Activated effector memory CD4-positive, alpha-beta T cell treated with anti-CD3 and anti-CD28 coated beads, Interleukin-2, amount 50 U/mL, for 16 hours (primary cell): ENCODE results near the gene SLC39A11.
"Not testable (repeated sequence)": the region's sequence is repeated elsewhere in the genome, so short reads cannot be mapped to it uniquely, and the experiment has no call there.

Experiments used
- DNase-seq: peaks from one replicate; pipeline ENCODE4 v3.0.0-alpha.2; 2020

Gene SLC39A11

GRCh38 chr17:72822358-72823023 is 270.0 kb downstream of the SLC39A11 start:
- DNase-seq = no peak

- DNase-seq = no peak
Observed at GRCh38 chr17:72816406-72816805, 276.1 kb downstream of the SLC39A11 start.

GRCh38 chr17:72813481-72813880 is 279.0 kb downstream of the SLC39A11 start:
- no peak for DNase-seq

DNA sequence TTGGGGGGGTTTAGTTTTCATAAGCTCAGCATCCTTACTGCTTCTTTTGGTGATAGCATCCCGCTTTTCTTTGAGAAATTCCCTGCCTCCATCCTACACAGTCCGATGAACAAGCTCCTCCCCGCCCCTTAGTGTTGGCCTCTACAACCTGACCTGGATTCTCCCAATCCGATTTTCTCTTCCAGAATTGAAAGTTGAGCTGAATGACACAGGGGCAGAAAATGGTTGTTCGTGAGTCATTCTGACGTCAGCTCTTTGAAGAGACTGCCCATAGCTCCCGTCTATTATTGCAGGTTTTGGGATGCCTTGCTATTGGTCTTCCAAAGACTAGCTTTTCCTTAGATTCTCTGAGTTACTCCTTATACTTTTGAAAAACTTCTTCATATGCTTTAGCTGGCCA is 279.7 kb downstream of the SLC39A11 start:
- no peak for DNase-seq

- no peak for DNase-seq
Observed at GRCh38 chr17:72811976-72812687, 280.4 kb downstream of the SLC39A11 start.

DNA sequence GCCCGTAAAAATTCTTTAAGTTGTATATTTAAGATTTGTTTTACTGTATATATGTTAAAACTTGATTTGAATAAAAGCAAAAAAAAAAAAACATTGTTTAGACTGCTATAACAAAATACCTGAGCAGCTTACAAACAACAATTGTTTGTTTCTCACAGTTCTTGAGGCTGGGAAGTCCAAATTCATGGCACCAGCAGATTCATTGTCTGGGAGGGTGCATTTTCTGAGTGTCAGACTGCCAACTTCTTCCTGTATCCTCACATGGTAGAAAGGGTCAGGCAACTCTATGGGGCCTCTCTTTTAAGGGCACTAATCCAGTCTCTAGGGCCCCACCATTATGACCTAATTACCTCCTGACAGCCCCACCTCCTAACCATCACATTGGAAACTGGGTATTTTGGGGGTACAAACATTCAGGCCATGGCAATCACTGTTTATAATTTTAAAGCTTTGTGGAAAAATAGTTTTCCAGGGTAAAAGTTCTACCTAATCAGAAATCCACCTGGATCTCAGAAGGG is 281.4 kb downstream of the SLC39A11 start:
- no peak for DNase-seq

DNA sequence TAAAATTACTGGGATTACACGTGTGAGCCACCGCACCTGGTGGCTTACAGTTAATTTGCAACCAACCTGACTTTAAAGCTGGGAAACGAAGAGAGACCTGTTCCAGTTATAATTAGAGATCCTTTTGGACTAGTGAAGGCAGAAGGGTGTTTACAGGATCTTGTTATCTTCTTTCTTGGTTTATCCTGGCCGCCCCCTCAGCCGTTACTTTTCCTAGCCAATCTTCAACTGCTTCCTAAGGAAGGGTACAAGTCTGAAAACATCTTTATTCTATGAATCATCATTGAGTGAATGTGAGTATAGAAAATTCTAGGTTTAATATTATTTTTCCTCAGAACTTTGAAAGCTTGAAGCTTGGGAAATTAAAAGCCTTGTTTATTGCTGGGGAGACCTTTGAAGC is 286.5 kb downstream of the SLC39A11 start:
- no peak for DNase-seq

GRCh38 chr17:72804949-72805707 is 287.4 kb downstream of the SLC39A11 start:
- no peak for DNase-seq

GRCh38 chr17:72802726-72803125 is 289.8 kb downstream of the SLC39A11 start:
- no peak for DNase-seq

DNA sequence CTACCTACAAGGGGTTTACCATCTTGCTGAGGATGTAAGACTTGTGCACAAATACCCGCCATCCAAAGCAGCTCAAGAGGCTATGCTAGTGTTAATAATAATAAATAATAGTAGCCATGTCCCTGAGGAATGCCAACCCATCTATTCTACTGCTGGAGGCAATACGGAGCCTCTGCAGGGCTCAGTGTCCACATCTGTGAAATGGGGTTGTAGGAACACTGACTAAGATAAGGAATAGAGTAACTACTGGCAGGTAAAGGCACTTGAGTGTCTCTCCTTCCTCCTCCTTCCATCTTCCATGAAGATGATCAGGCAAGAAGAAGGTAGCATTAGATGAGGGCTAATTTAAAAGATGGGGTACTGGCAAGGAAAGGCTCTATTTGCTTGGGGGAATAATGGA is 295.3 kb downstream of the SLC39A11 start:
- no peak for DNase-seq

- no peak for DNase-seq
Observed at GRCh38 chr17:72795941-72796340, 296.5 kb downstream of the SLC39A11 start.

DNA sequence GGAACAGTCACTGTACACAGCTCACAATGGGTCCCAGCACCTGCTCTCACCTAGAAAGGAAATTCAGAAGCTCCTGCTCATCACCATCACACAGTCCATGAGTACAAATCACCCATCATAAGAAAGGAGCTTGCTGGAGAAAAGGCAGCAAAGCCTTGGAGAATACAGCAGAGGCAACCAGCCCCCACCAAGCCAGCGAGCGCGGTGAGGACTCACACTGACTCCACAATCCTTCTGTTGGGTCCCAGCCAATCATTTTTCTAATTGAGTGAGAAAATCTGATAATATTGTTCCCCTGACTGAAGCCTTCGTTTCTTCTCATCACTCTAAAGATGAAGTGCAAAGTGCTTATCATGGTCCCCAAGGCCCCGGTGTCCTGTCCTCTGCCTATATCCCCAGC is 298.3 kb downstream of the SLC39A11 start:
- DNase-seq = no peak

- DNase-seq = no peak
Observed at GRCh38 chr17:72792771-72793170, 299.7 kb downstream of the SLC39A11 start.

- DNase-seq = no peak
Observed at GRCh38 chr17:72790190-72790589, 302.3 kb downstream of the SLC39A11 start.

DNA sequence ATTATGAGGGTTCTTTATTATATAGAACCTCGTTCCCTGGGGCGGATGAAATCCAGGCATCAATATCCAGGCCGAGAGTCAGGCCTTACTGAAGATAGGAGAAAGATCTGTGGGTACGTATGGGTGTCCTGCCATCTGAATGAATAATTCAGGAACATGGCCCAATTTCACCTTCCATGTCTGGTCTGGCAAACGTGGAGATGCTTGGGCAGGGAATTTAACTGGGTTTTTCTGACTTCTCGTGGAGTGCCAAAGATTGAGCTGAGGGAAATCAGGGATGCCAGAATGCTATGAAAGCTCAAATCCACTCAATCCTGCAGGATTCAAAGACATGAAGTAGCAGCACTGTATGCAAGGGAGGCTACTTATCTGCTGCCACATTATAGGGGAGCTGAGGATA is 302.8 kb downstream of the SLC39A11 start:
- DNase-seq = no peak

DNA sequence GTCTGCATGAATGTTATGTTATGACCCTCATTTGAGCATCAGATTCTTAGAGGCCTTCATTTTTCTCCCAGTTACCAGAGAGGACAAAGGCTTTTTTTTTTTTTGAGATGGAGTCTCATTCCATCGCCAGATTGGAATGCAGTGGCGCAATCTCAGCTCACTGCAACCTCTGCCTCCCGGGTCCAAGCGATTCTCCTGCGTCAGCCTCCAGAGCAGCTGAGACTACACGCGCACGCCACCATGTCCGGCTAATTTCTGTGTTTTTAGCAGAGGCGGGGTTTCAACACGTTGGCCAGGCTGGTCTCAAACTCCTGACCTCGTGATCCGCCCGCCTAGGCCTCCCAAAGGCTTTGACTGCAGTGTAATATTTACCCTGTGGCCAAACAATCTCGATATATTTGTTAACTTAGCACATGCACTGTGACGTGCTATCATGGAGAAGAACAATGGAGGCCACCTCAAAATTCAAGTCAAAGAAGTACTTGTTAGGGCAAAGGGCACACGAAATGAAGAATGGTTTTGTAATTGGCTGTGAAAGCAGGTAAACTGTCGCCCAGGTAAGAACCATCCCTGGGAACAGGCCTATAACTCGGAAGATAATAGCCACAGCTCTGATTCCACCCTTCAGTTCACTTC is 303.4 kb downstream of the SLC39A11 start:
- no peak for DNase-seq

GRCh38 chr17:72786209-72786608 is 306.3 kb downstream of the SLC39A11 start:
- no peak for DNase-seq

GRCh38 chr17:72782985-72783701 is 309.3 kb downstream of the SLC39A11 start:
- no peak for DNase-seq

DNA sequence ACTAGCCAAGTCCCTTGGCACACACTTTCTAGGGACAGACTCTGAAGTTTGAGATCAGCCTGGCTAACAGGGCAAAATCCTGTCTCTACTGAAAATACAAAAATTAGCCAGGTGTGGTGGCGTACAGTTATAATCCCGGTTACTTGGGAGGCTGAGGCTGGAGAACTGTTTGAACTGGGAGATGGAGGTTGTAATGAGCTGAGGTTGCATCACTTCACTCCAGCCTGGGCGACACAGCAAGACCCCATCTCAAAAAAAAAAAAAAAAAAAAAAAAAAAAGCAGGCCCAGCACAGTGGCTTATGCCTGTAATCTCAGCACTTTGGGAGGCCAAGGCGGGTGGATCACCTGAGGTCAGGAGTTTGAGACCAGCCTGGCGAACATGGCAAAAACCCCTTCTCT is 310.1 kb downstream of the SLC39A11 start:
- DNase-seq = not testable (repeated sequence)

DNA sequence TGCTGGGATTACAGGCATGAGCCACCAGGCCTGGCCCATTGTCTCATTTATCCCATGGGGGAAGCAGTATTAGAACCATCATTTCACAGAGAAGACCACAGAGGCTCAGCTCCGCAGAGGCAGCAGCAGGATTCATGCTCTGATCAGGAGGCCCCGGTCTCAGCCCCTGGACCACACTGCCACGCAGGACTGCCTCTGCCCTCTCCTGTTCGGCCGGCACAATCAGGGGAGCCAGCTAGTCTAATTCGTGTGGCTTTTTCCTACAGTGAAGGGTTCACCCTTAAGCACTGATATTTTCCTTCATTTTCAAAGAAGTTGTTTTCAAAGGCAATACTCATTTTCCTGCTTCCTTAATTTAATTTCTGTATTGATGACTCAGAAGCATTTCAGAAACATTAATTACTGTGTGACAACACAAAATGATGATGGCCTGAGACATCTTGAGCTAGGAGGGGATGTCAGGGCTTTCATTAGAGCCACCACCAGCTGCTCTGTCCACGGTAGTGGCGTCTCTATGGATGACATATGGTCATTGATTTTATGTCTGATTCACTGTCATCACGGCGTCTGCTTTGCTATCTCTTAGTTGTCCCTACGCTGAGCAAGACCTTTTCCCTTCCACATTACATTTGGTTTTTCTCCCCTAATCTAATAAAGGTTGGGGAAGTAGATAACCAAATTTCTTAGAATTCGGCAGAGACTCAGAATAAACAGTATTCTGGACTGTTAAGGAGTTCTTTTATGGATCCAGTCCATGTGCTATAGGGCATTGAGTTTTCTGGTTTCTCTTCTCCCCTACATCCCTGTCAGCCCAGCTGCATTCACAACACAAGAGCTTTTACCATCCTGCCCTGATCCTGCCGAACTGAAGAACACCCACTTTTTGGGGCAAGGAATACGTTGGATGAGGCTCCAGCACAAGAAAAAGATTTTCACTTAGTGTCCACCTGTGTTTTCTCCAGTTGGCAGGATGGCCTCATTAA is 314.0 kb downstream of the SLC39A11 start:
- DNase-seq = no peak

DNA sequence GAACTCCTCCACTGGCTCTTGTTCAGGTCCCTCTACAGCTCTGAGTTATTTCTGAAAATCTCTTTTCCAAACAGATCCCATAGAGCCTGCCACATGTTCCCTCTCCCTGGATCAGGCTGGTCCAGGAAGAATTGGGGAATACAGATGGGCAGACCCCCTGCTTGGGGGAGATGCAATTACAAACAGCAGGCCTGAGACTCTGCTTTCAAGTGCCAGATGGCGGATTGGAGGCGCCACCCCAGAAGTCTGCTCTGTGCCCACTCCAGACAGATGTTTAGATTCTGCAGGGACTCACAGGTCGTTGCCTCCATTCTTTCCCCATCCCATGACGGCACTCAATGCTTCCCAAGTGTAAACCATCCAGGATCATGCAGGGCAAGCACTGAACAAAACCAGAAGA is 316.6 kb downstream of the SLC39A11 start:
- DNase-seq = no peak
